HUDEP-2 (cell line): ENCODE results near the gene SORL1-AS1.

Experiments
- DNase-seq, 76 experiments: peaks; one replicate each; lab custom pipeline; 2025; ENCODE audit not compliant: unreplicated experiment in 76 of 76; lab: John Stamatoyannopoulos, UW

Gene SORL1-AS1

DNA sequence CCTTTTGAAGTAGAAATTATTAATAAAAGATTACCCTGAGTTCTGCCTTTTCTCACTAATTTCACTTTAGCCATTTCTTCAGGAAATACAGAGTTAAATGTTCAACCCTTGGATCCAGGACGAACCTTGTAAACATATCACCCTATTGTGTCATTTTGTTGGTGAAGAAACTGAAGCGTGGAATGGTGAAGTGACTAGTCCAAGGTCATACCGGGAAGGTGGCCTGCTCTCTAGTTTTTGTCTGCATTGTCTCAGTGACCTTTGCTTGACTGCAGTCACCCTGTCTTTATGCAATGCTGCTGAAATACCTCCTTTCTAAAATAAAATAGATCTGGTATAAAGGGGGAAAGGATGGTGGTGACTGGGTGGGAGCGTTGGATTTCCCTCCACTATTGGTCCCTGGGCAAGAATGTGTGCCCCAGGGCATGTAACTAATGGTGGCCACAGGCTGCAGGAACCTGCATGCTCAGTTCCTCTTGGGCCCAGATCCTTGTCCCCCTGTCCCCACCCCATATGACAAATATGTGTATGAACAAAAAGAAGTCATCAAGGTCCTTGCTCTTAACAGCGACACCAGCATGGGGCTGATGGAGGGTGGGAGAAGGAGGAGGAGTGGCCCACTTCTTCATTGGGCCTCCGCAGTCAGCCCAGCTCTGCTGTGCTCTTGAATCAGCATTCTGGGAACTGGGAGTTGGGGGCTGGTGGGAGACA, 977 bp upstream of the SORL1-AS1 start:
- DNase-seq = no peak

GRCh38 chr11:121451986-121452608, 670 bp downstream of the SORL1-AS1 start, which contains the start of gene SORL1:
SORL1 (plus strand) TSS chr11:121452314; CDS start chr11:121452332, 18 bp downstream.
- DNase-seq = peak in 13 of 76 experiments; percentile 0 to 25 (median 6)

DNA sequence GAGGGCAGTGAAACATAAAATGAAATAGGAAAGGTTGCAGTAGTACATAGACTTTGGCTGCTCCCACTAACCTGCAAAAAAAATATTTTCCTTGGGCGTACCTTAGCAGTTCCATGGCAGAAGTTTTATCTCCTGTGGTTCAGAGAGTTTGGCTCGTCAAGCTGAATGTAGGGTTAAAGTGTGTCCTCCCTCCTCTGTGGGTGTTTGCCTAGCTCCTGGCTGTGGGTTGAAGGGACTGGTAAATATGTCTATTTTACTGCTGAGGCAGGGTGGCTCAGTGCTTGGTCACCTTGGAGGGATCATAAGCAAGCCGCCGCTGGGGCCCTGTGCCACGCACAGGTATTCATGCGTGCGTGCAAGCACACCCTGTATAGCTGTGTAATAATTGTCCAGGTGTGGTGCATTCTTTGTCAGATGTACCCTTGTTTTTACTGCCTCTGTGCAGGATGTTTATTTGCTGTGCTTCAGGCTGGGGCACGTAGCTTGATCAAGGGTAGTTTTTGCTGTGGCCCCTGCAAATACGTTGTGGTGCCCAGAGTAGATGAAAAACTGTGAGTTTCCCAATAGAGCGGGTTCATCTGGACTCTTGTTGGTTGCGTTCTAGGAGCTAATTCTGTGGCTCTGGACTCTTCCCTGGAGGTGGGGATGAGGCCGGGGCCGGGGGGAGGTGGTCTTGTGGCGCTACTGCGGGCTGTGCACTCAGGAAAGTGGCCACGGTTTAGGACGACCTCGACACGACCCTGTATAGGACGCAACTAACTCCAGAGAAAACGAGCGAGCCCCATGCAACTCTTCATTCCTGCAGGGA, 1.4 kb downstream of the SORL1-AS1 start:
- DNase-seq = no peak

DNA sequence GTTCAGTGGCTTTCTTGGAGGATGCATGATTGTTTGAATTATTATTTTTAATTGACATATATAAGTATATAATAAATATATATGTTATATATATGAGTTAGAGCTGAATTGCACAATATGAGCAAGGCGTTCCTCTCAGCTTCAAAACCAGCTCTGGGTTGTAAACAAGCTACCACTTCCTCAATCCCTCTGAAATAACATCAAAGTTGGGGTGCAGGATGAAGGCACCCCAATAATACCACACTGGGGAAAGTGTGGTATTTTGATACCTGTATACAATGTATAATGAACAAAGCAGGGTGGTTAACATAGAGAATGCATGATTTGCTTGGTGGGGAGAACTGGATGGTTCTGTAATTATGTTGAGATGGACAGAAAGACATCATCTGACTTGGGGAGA, 2.4 kb downstream of the SORL1-AS1 start:
- DNase-seq = no peak

GRCh38 chr11:121449626-121450025, 3.1 kb downstream of the SORL1-AS1 start:
- no peak for DNase-seq

- no peak for DNase-seq
Measured at GRCh38 chr11:121449123-121449522, 3.6 kb downstream of the SORL1-AS1 start.

GRCh38 chr11:121448431-121448941, 4.3 kb downstream of the SORL1-AS1 start:
- no peak for DNase-seq

DNA sequence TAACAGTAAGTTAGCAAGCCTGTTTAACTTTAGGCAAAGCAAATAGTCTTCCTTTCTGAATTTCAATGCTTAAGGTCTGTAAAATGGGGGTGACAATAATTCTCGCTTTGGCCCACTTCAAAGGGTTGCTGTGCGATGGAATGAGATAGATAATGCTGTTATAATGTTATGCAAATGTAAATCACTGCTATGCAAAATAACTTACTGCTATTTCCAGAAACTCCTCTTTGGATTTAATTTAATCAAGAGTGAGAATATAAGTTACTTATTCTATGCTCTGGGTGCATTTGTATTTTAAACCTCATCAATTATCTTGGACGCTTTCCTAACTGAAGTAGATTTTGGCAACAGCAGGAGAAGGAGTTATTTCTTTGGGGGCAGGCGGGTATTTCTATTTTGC, 4.8 kb downstream of the SORL1-AS1 start:
- DNase-seq = no peak

DNA sequence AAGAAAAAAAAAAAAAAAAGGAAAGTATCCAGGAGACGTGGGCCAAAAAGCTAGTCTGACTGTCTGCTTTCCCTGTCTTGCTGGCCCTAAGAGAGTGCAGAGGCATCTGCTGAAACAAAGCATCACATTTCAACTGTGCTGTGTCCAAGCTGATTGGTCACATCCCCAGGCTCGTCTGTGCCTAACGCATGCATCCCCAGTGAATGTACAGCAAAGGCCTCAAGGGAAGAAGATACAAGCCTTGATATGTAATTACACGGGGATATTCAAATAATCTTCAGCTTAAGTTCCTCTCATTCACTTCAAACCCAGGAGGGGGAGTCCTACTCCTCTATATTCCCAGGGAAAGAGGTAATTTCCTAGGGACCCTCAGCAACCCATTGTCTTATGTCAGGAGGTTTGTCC, 6.0 kb downstream of the SORL1-AS1 start:
- DNase-seq = no peak

DNA sequence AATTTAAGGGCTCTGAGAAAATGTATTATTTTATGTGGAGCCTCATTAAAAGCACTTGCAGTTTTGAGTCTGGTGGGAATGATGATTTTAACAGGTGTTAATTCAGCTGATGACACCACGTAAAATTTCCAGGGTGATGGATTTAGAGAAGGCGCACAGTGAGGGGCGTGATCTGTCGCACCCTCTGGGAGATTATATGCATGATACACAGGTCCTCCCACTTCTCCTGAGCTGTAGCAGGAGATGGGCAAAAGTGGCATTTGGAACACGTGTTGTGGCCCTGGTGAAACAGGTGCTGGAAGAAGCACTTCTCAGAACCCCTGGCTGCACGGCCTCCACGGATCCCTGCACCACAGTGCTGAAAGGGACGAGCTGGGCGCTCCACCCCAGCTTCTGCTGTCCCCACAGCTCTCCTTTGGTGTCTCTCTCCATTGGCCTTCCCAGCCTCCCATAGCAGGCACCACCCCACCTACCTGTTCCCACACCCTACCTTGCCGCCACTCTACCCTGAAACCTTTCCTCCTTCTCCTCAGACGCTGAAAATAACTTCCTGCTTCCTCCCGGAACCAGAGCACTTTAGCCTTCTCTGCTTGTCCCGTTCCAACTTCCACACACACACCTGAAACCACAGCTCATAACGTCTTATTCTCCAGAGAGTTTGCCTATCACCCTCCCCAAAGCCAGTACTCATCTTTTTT, 7.5 kb downstream of the SORL1-AS1 start:
- DNase-seq = no peak

- DNase-seq = no peak
Measured at GRCh38 chr11:121444526-121444925, 8.2 kb downstream of the SORL1-AS1 start.

DNA sequence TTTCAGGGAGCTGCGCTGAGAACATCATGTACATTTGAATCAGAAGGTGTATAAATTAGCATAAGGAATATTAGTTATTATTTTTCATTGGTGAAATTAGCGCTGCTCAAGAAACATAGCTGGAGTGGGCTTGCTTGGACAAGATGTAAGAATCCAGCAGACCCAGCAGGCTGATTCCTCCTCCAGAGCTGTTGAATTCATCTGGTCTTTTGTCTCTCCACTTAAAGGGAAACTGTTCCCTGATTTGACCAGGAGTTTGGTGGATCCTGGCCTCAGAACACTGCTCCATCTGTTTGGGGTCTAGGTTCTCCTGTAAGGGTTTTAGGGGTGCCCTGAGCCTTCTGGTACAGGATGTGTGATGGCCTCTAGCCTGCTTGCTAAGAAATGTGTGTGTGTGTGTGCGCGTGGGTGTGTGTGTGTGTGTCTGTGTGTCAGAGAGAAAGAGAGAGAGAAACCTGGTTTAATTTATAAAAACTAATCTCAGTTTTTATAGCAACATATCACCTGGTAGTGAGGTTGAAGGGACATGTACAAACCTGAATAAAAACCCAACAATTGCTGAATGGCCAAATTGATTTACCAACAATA, 9.0 kb downstream of the SORL1-AS1 start:
- DNase-seq = no peak

- DNase-seq = no peak
Measured at GRCh38 chr11:121441521-121441920, 11.2 kb downstream of the SORL1-AS1 start.

DNA sequence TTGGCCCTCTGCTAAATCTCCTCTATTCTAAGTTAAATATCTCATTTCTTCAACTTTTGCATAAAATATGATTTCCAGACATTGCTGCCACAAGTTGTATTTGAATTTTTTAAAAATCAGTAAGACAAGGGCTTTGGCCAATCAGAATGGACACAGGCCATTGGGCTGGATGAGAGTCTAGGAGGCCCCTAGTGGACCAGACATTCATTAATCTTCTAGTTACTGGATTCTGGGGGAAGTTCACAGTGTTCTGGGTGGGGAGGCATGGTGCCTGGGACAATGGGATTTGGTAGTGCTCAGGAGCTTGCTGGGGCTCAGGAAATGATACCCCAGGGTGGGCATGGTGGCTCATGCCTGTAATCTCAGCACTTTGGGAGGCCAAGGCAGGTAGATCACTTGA, 13.0 kb downstream of the SORL1-AS1 start:
- no peak for DNase-seq

DNA sequence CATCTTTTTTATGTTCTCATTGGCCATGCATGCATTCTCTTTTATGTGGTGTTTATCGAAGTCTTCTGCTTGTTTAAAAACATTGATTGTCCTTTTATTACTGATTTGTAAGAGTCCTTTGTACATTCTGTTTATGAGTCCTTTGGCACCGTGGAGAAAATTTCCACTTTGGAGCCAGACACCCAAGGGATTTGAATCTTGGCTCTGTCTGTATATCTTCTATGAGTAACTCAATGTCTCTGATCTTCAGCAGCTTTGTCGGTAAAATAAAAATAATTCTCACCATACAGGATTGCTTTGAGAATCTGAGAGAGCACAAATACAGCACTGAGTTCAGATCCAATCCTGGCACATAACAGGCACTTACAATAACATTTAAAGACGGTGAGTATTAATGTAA, 13.4 kb downstream of the SORL1-AS1 start:
- no peak for DNase-seq

DNA sequence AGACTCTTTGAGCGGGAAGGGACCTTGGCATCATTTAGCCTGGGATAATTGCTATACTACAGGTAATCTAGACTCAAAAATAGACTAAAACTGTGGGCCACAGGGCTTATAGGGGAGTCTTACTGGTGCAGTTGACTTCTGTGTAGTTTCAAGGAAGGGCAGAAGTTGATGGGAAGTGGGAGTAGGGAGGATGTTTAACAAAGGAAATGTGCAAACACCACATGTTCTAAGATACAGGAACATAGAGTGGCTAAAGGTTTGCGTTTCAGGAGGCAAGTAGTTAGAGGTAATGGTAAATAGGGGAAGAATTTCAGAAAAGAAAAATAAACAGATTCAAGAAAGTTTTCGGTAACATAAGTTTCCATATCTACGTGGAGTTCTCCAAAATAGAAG, 15.1 kb downstream of the SORL1-AS1 start:
- no peak for DNase-seq

- no peak for DNase-seq
Measured at GRCh38 chr11:121437018-121437685, 15.6 kb downstream of the SORL1-AS1 start.

DNA sequence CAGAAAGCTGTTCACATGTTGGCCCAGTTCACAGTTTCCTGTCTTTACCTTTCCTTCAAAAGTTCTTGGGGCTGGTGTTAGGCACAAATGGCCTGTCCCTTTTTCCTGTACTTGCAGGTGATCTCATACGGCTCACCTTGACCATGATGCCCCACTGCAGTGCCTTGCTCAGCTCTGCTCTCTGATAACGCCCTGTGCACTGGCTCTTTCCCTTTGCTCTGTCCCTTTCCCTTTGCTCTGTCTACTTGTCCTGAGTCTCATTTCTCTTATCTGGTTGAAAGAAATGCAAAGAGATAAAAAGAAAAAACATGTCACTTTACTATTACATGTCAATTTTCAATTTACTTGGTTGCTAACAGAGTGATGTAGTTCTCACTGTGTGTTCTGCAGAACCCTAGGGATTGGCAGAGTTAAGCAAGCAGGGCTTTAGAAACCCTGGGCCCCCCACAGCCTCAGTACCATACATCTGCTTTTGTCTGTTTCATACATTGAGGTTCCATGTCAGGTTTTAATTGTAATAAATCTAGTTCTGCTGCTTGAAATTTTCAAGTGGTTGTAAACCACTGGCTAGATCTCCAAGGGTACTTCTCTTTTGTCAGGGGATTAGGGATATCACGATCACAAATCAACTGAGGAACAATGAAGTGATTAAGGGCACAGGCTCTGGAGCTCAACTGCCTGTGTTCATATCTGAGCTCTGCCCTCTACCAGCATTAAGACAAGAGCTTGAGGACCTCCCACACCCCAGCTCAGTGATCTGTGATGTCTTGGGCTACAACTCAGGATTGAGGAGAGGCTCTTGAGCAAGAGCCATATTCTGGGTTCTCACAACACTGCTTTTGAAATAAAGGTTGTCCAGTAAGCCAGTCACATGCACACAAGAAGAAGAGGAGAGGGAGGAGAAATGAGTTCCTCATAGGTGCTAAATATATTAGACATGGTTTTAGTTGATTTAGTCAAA, 16.9 kb downstream of the SORL1-AS1 start:
- no peak for DNase-seq

- DNase-seq = no peak
Measured at GRCh38 chr11:121435132-121435531, 17.6 kb downstream of the SORL1-AS1 start.
